Transverse colon (tissue), 4 donors: Measurements from ENCODE around the gene RB1. TPM values are rescaled to one million over a fixed set of nuclear protein-coding genes. Genes with fewer than 3 reads are reported as not detected.

Experiments used
- DNase-seq: peaks from one replicate; pipeline ENCODE4 v3.0.0-alpha.2; 2019
- H3K27ac ChIP-seq, 4 donors: fragments of 200-600 bp; sonication (generic); 2 replicates each; pipeline ENCODE4 v1.5.1; 2016 to 2018; ENCODE audit warnings: inconsistent platforms in 4 of 4
- H3K27me3 ChIP-seq: fragments of 200-600 bp; sonication (generic); 2 replicates; pipeline ENCODE4 v1.5.1; 2017; ENCODE audit warnings: inconsistent platforms
- H3K36me3 ChIP-seq, 4 donors: fragments of 200-600 bp; sonication (generic); 2 replicates each; pipeline ENCODE4 v1.5.1; 2017 to 2019; ENCODE audit warnings: inconsistent platforms in 4 of 4
- H3K4me1 ChIP-seq, 4 donors: fragments of 200-600 bp; sonication (generic); 2 replicates each; pipeline ENCODE4 v1.5.1; 2017 to 2020; ENCODE audit warnings: inconsistent platforms in 4 of 4
- H3K4me3 ChIP-seq, 4 donors: fragments of 200-600 bp; sonication (generic); 1 replicate in 1 of 4; 2 replicates in 3 of 4; pipeline versions ENCODE4 v1.5.1 to v1.6.1; 2017 to 2019; ENCODE audit warnings: inconsistent platforms in 4 of 4
- H3K9me3 ChIP-seq, 2 donors: fragments of 200-600 bp; sonication (generic); 2 replicates each; pipeline ENCODE4 v1.5.1; 2017 to 2019; ENCODE audit warnings: inconsistent platforms in 2 of 2
- EP300 ChIP-seq: sonication (generic); formaldehyde crosslinking; IDR thresholded peaks from one replicate; pipeline ENCODE4 v1.6.1; 2017; ENCODE audit warnings: antibody characterized with exemption, low read depth
- POLR2A ChIP-seq: fragments of 450-650 bp; IDR thresholded peaks from one replicate; pipeline ENCODE4 v1.6.1; 2016; ENCODE audit warnings: antibody characterized with exemption, mild to moderate bottlenecking, moderate library complexity
- POLR2AphosphoS5 ChIP-seq, 3 donors: sonication (generic); formaldehyde crosslinking; IDR thresholded peaks; one replicate each; pipeline ENCODE4 v1.6.1; 2016; ENCODE audit warnings: antibody characterized with exemption in 3 of 3
- WGBS, 2 donors: methylation state at CpG; one replicate each; pipeline ENCODE4 v1.1.5; 2018; ENCODE audit warnings: low coverage in 1 of 2; 5-methylcytosine and 5-hydroxymethylcytosine counted together
- in situ Hi-C, 4 donors: fragments of 200-750 bp; cut with MboI; loops; one replicate each; pipeline versions ENCODE4 v1.15.0 to v1.15.1; 2017; ENCODE audit warnings: low sequenced_read_pairs in 3 of 4, low pct_ligation_motif_present in 1 of 4, low pct_unique_long_range_greater_than_20kb in 1 of 4
- intact Hi-C: fragments of 100-400 bp; cut with DNase I; formaldehyde crosslinking; loops from one replicate; pipeline ENCODE4 v1.15.1; 2023; ENCODE audit warnings: low total_unique reads
- total RNA-seq, 4 donors: library from RNA; depleted of rRNA; stranded (reverse); fragments of >200 nt; gene quantifications; one replicate each; pipeline ENCODE4 v1.1.0, GENCODE V29; 2016
- TF ChIP-seq, protein P1 (sequence below), 5 experiments: fragments of 200-600 bp in 3 of 5; fragments of 450-650 bp in 2 of 5; sonication (generic) in 3 of 5; IDR thresholded peaks; 1 replicate in 2 of 5; 2 replicates in 3 of 5; pipeline ENCODE4 v1.5.1; 2016 to 2017; ENCODE audit warnings: antibody characterized with exemption in 5 of 5, inconsistent platforms in 3 of 5, mild to moderate bottlenecking in 2 of 5, moderate library complexity in 1 of 5

Gene RB1
- total RNA-seq, 4 donors from 2014 or later: 14.6 to 31.0 (median 23.2) TPM

DNA sequence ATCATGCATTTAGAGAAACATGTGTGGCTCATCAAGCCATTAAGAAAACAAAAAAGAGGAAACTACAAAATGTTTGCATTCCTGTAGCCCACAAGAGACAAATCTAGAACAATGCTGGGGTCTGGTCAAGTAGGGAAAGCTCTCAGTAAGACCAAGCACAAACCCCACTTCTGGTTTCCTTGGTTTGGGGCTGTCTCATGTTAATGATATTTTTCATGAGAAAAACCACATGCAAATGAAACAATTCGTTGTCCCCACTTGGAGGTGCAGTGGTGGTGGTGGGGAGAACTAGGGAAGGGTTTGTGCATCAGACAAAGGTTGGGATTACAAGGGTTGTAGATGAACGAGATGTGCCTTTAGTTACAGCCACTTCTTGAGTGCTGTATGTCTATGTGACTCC lies 7.0 kb upstream of the RB1 start:
- Histone ChIP-seq H3K9me3 (no peaks in the 10 kb centered on the region), H3K4me3 (no peak overlapping the region), H3K36me3 (no peaks in the 10 kb centered on the region), H3K27ac (no peak overlapping the region), H3K27me3 (no peaks in the 10 kb centered on the region), H3K4me1 (no peaks in the 10 kb centered on the region)
- TF ChIP-seq POLR2AphosphoS5 (IDR thresholded peaks at IDR 0.05) (no peak), EP300 (no peak), POLR2A (no peak)
- TF ChIP-seq, protein P1, sequence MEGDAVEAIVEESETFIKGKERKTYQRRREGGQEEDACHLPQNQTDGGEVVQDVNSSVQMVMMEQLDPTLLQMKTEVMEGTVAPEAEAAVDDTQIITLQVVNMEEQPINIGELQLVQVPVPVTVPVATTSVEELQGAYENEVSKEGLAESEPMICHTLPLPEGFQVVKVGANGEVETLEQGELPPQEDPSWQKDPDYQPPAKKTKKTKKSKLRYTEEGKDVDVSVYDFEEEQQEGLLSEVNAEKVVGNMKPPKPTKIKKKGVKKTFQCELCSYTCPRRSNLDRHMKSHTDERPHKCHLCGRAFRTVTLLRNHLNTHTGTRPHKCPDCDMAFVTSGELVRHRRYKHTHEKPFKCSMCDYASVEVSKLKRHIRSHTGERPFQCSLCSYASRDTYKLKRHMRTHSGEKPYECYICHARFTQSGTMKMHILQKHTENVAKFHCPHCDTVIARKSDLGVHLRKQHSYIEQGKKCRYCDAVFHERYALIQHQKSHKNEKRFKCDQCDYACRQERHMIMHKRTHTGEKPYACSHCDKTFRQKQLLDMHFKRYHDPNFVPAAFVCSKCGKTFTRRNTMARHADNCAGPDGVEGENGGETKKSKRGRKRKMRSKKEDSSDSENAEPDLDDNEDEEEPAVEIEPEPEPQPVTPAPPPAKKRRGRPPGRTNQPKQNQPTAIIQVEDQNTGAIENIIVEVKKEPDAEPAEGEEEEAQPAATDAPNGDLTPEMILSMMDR (IDR thresholded peaks at IDR 0.05): no peak
- WGBS, 2 donors: 55 to 86% methylated on average over 2 of the region's 2 CpGs
- in situ Hi-C loops (no loop called here), intact Hi-C loops (no loop called here)
- no peak for DNase-seq

DNA sequence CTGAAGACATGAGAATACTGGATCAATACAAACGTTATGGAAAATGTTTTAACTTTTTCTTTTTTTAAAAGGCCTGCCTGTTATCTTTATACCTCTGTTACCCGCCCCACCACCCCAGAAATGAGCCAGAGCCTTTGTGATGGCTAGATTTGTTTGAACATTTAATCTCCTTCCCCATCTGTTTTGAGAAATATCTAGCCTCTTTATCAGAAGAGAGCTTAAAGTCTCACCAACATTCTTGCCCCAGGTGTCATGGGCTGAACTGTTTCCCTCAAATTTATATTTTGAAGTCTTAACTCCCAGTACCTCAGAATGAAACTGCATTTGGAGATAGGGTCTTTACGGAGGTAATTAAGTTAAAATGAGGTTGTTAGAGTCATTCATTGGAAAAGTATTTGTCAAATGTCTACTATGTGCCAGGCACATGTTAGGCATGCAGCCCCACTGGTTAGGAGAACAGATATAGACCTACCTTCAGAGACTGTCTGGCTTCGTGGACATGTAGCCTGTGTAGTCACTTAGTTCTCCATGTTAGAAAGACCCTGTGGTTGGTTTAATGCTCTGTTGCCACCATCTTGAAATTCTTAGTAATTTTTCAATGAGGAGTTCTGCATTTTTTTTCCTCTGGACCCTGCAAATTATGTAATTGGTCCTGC lies 6.3 kb upstream of the RB1 start:
- Histone ChIP-seq H3K4me1 (peaks cover 0 to 1% (median 0%) of the 10 kb centered on the region in 4 donors), H3K36me3 (no peaks in the 10 kb centered on the region), H3K9me3 (no peaks in the 10 kb centered on the region), H3K27me3 (no peaks in the 10 kb centered on the region), H3K27ac (no peak overlapping the region), H3K4me3 (no peak overlapping the region)
- TF ChIP-seq, protein P1 (IDR thresholded peaks at IDR 0.05): no peak
- TF ChIP-seq POLR2AphosphoS5 (IDR thresholded peaks at IDR 0.05): no peak
- TF ChIP-seq POLR2A: no peak
- TF ChIP-seq EP300: no peak
- intact Hi-C loops: no loop called here
- in situ Hi-C loops: no loop called here
- DNase-seq: no peak
- 66 to 100% methylated on average over 2 to 4 of the region's 4 CpGs for WGBS, 2 donors

DNA sequence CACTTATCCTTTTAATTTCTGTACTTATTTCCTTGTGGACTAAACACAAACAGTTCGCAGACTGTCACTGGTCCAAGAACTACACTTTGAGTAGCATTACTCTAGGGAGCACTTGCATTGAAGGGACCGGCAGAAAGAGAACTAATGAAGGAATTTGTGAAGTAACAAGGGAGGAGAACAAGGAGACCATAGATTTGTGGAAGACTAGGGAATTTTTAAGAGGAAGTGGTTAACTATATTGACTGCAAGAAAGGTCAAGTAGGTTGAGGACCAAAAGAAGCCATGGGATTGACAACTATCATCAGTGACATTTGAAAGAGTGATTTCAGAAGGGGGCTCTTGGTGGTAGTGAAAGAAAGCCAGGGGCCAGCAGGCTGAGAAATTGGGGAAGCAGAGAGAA lies 4.0 kb upstream of the RB1 start:
- 84 to 100% methylated on average over 2 of the region's 2 CpGs for WGBS, 2 donors
- Histone ChIP-seq H3K36me3 (no peaks in the 10 kb centered on the region), H3K27me3 (no peaks in the 10 kb centered on the region), H3K9me3 (no peaks in the 10 kb centered on the region), H3K27ac (no peak overlapping the region), H3K4me3 (no peak overlapping the region), H3K4me1 (peaks cover 0 to 6% (median 2%) of the 10 kb centered on the region in 4 donors)
- TF ChIP-seq, protein P1 (IDR thresholded peaks at IDR 0.05): no peak
- TF ChIP-seq POLR2A: no peak
- in situ Hi-C loops (no loop called here), intact Hi-C loops (no loop called here)
- DNase-seq: no peak

DNA sequence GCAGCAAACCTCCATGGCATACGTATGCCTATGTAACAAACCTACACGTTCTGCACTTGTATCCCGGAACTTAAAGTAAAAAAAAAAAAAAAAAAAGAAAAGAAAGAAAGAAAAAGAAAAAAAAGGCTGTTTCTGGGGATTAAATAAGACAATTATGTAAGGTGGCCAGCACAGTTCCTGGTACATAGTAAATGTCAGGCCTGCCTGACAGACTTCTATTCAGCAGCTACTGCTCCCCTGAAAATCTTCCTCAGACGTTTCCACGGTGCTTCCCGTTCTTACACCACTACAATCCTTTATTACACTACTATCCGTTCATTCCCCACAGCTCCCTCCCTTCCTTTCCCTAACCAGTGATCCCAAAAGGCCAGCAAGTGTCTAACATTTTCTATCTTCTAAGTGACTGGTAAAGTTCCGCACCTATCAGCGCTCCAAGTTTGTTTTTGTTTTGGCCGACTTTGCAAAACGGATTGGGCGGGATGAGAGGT lies 636 bp upstream of the RB1 start:
- peaks cover 6 to 28% (median 16%) of the 10 kb centered on the region in 4 donors for H3K4me1 ChIP-seq
- peak overlapping the region; percentile 85 to 98 (median 90) for H3K4me3 ChIP-seq
- H3K27me3 ChIP-seq: no peaks in the 10 kb centered on the region
- in situ Hi-C loops (loop anchor here in 1 of 4 donors (25.0 kb wide), 1 partner anchor 284 kb away; no protein-coding TSS in a partner anchor), intact Hi-C loops (loop anchor here (2.0 kb wide), 1 partner anchor 68 kb away; no protein-coding TSS in a partner anchor)
- 17 to 18% methylated on average over 10 to 12 of the region's 12 CpGs for WGBS, 2 donors
- peaks cover 0 to 4% (median 0%) of the 10 kb centered on the region in 4 donors for H3K36me3 ChIP-seq
- peak overlapping the region; percentile 98 to 100 (median 99) for H3K27ac ChIP-seq
- TF ChIP-seq, protein P1 (IDR thresholded peaks at IDR 0.05): no peak
- TF ChIP-seq POLR2A (no peak), EP300 (no peak), POLR2AphosphoS5 (IDR thresholded peaks at IDR 0.05) (no peak)
- no peak for DNase-seq
- no peaks in the 10 kb centered on the region for H3K9me3 ChIP-seq
